Osteoblast (primary cell): ENCODE results near the gene ATP6V1C2. TPM values are rescaled to one million over a fixed set of nuclear protein-coding genes. Genes with fewer than 3 reads are reported as not detected.

Experiments used
- DNase-seq: peaks from one replicate; pipeline ENCODE4 v3.0.0; 2011; ENCODE audit warnings: low spot score, mixed read lengths; ENCODE audit not compliant: insufficient read length; ENCODE audit errors: missing footprints
- H2AFZ ChIP-seq: 2 replicates; pipeline ENCODE4 v1.6.0; 2011; ENCODE audit warnings: mild to moderate bottlenecking, low read length
- H3K27ac ChIP-seq: 2 replicates; pipeline ENCODE4 v1.5.1; 2011; ENCODE audit warnings: mild to moderate bottlenecking, low read depth, low read length, moderate library complexity
- H3K27me3 ChIP-seq: 2 replicates; pipeline ENCODE4 v1.6.0; 2012; ENCODE audit warnings: mild to moderate bottlenecking, control low read depth, inconsistent platforms, low read length, moderate library complexity; ENCODE audit not compliant: insufficient read depth
- H3K36me3 ChIP-seq: 2 replicates; pipeline ENCODE4 v1.5.1; 2011; ENCODE audit warnings: mild to moderate bottlenecking, low read length, control low read depth, moderate library complexity; ENCODE audit not compliant: insufficient read depth
- H3K4me1 ChIP-seq: 2 replicates; pipeline ENCODE4 v1.5.1; 2011; ENCODE audit warnings: mild to moderate bottlenecking, low read length, control low read depth, moderate library complexity; ENCODE audit not compliant: insufficient read depth
- H3K4me2 ChIP-seq: 2 replicates; pipeline ENCODE4 v1.6.0; 2011; ENCODE audit warnings: mild to moderate bottlenecking, low read length; ENCODE audit not compliant: insufficient read depth
- H3K4me3 ChIP-seq: fragments of 200-600 bp; sonication (generic); 3 replicates; pipeline ENCODE4 v1.5.1; 2012; ENCODE audit warnings: mild to moderate bottlenecking, low read length, inconsistent platforms; ENCODE audit not compliant: insufficient read depth
- H3K79me2 ChIP-seq: 2 replicates; pipeline ENCODE4 v1.6.0; 2012; ENCODE audit warnings: mild to moderate bottlenecking, low read length, control low read depth, inconsistent platforms; ENCODE audit not compliant: insufficient read depth
- H3K9me3 ChIP-seq: 2 replicates; pipeline ENCODE4 v1.5.1; 2011; ENCODE audit warnings: low read depth, low read length, control low read depth
- H4K20me1 ChIP-seq: 2 replicates; pipeline ENCODE4 v1.6.0; 2012; ENCODE audit warnings: mild to moderate bottlenecking, low read length, control low read depth; ENCODE audit not compliant: insufficient read depth
- CTCF ChIP-seq: IDR thresholded peaks from 2 replicates; pipeline ENCODE4 v1.5.1; 2011; ENCODE audit warnings: mild to moderate bottlenecking, low read depth, low read length, moderate library complexity; ENCODE audit errors: extremely low read depth
- total RNA-seq: library from RNA; depleted of rRNA; stranded (reverse); fragments of >200 nt; gene quantifications from 2 replicates; pipeline ENCODE4 v1.2.3, GENCODE V29; 2012

The ATP6V1C2 gene
- total RNA-seq, 1 donor = under 0.01 TPM

GRCh38 chr2:10830641-10831399 lies 109.4 kb downstream of the ATP6V1C2 start:
- Histone ChIP-seq H4K20me1 (no peaks in the 10 kb centered on the region), H3K4me3 (no peak overlapping the region), H3K9me3 (no peaks in the 10 kb centered on the region), H3K4me1 (no peaks in the 10 kb centered on the region), H3K4me2 (no peak overlapping the region), H3K79me2 (no peaks in the 10 kb centered on the region), H3K27ac (no peak overlapping the region), H3K36me3 (no peaks in the 10 kb centered on the region), H3K27me3 (peaks cover 55% of the 10 kb centered on the region), H2AFZ (no peak overlapping the region)
- TF ChIP-seq CTCF = no peak
- no peak for DNase-seq

GRCh38 chr2:10831400-10831985 lies 110.1 kb downstream of the ATP6V1C2 start:
- H2AFZ ChIP-seq = no peak overlapping the region
- H3K79me2 ChIP-seq = no peaks in the 10 kb centered on the region
- no peaks in the 10 kb centered on the region for H3K9me3 ChIP-seq
- no peak for DNase-seq
- H4K20me1 ChIP-seq = no peaks in the 10 kb centered on the region
- no peak overlapping the region for H3K4me2 ChIP-seq
- no peaks in the 10 kb centered on the region for H3K4me1 ChIP-seq
- H3K4me3 ChIP-seq = no peak overlapping the region
- no peak overlapping the region for H3K27ac ChIP-seq
- no peaks in the 10 kb centered on the region for H3K36me3 ChIP-seq
- H3K27me3 ChIP-seq = peaks cover 52% of the 10 kb centered on the region
- no peak for TF ChIP-seq CTCF

GRCh38 chr2:10832203-10832936 lies 110.9 kb downstream of the ATP6V1C2 start:
- peak; percentile 97 for TF ChIP-seq CTCF
- Histone ChIP-seq H2AFZ (no peak overlapping the region), H3K36me3 (no peaks in the 10 kb centered on the region), H4K20me1 (no peaks in the 10 kb centered on the region), H3K4me1 (no peaks in the 10 kb centered on the region), H3K9me3 (no peaks in the 10 kb centered on the region), H3K27ac (no peak overlapping the region), H3K79me2 (no peaks in the 10 kb centered on the region), H3K4me3 (no peak overlapping the region), H3K27me3 (peaks cover 48% of the 10 kb centered on the region), H3K4me2 (no peak overlapping the region)
- peak; percentile 97 for DNase-seq

- H3K27ac ChIP-seq = no peak overlapping the region
- H3K36me3 ChIP-seq = no peaks in the 10 kb centered on the region
- H3K79me2 ChIP-seq = no peaks in the 10 kb centered on the region
- no peaks in the 10 kb centered on the region for H3K9me3 ChIP-seq
- H4K20me1 ChIP-seq = no peaks in the 10 kb centered on the region
- H3K4me1 ChIP-seq = no peaks in the 10 kb centered on the region
- DNase-seq = no peak
- TF ChIP-seq CTCF = no peak
- H3K4me2 ChIP-seq = no peak overlapping the region
- no peak overlapping the region for H2AFZ ChIP-seq
- H3K4me3 ChIP-seq = no peak overlapping the region
- peaks cover 48% of the 10 kb centered on the region for H3K27me3 ChIP-seq
These were observed 111.6 kb downstream of the ATP6V1C2 start for GRCh38 chr2:10833021-10833420.
